Femur (tissue), 1 donor: Measurements from ENCODE around the gene TMEM150A.
"Not testable (repeated sequence)": the region's sequence is repeated elsewhere in the genome, so short reads cannot be mapped to it uniquely, and the experiment has no call there.

ENCODE experiments used
- DNase-seq: peaks from one replicate; pipeline ENCODE4 v3.0.0-alpha.2; 2017

Gene TMEM150A, protein sequence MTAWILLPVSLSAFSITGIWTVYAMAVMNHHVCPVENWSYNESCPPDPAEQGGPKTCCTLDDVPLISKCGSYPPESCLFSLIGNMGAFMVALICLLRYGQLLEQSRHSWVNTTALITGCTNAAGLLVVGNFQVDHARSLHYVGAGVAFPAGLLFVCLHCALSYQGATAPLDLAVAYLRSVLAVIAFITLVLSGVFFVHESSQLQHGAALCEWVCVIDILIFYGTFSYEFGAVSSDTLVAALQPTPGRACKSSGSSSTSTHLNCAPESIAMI

GRCh38 chr2:85602476-85603234 is at the start of gene TMEM150A:
Gene TMEM150A, minus strand, starts transcription at chr2:85602698. Its CDS starts 750 bp downstream, at chr2:85601948.
- peak; percentile 94 for DNase-seq

DNA sequence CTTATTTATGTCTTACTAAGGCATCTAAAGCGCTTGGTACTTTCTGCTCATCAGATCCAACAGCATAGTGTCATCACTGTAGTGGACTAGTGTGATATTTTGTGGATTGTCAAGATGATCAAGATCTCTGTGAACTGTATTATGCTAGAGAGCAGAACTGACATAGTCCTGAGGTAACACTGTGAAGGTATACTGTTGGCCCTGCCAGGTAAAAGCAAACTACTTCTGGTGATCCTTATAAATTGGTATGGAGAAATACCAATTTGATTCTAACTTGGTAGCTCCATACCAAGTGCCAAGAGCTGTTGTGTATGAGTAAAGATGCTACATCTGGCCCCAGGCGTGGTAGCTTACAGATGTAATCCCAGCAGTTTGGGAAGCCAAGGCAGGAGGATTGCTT is 49.6 kb upstream of the TMEM150A start:
- DNase-seq = no peak

- DNase-seq = no peak
Observed at GRCh38 chr2:85651097-85651496, 48.6 kb upstream of the TMEM150A start.

GRCh38 chr2:85650456-85650855 is 48.0 kb upstream of the TMEM150A start:
- DNase-seq = no peak

DNA sequence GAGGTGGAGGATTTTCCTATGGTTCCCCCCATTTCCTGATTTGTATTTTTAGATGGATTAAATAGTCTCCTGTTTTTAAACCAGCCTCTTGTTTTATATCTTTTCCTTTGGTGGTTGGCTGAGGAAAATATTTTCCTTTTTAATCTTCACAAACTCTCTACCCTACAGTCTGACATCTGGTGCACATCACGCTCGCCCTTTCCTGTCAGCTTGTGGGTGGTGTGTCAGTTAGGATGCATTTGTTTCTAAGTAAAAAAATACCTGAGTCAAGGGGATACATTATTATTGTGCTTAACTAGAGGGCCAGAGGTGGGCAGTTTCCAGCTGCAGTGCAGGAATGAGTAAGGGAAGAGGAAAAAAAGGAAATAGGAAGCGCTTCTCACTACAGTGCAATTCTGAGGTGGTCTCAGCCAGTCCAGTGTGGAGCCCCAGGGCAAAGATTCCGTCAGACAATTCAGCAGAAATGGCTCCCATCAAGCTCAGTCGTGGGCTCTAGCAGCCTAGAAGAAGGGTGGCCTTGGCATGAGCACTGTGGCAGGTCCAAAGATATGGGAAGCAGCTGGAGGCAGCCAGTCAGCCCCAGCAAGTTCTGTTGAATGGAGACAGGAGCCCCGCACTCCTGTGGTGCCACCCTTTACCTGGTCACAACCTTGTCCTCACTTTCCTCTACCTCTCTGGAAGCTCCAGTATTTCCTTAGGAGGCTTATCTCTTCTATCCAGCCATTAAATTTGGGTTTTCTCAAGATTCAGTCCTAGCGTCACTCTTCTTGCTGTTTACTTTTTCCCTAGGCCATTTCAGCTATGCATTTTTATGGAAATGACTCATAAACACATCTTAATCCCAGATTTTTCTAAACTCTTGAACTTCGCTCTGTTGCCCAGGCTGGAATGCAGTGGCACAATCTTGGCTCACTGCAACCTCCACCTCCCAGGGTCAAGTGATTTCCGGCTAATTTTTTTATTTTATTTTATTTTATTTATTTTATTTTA is 47.0 kb upstream of the TMEM150A start:
- no peak for DNase-seq

DNA sequence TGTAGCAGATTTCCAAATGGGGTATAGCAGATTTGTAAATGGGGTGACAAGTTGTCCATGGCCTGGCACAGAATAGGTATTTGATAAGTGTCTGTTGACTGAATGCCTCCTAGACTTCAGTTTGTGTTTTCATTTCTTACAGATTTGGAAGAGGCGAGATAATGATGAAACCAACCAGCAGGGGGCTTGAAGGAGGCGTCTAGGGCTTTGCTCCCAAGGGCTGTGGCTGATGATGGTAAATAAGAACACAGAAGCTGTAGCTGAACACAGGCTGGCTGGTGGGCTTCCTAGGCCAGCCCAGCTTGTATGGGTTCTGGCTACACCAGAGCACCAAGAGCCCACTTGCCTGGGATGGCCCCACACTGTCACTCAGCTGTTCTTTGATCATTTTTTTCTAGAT is 46.1 kb upstream of the TMEM150A start:
- no peak for DNase-seq

- no peak for DNase-seq
Observed at GRCh38 chr2:85647823-85648526, 45.5 kb upstream of the TMEM150A start.

GRCh38 chr2:85646166-85646565 is 43.7 kb upstream of the TMEM150A start:
- DNase-seq = no peak

- no peak for DNase-seq
Observed at GRCh38 chr2:85644909-85645308, 42.4 kb upstream of the TMEM150A start.

DNA sequence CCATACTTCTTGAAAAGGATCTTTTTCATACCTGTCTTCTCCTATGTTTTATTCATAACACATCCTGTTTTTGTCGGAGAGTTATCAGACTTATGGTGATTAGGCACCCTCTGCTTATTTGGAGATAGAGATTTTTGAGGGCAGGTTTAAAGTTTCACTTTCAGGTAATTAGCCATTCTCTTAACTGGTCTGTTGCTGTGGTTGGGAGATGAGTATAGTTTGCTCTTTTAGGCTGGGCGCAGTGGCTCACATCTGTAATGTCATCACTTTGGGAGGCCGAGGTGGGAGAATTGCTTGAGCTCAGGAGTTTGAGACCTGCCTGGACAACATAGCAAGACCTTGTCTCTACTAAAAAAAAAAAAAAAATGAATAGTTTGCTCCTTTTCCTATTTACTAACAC is 40.2 kb upstream of the TMEM150A start:
- no peak for DNase-seq

GRCh38 chr2:85635636-85636035 is 33.1 kb upstream of the TMEM150A start:
- DNase-seq = no peak

GRCh38 chr2:85635011-85635410 is 32.5 kb upstream of the TMEM150A start:
- DNase-seq = no peak

GRCh38 chr2:85631316-85631715 is 28.8 kb upstream of the TMEM150A start:
- no peak for DNase-seq

DNA sequence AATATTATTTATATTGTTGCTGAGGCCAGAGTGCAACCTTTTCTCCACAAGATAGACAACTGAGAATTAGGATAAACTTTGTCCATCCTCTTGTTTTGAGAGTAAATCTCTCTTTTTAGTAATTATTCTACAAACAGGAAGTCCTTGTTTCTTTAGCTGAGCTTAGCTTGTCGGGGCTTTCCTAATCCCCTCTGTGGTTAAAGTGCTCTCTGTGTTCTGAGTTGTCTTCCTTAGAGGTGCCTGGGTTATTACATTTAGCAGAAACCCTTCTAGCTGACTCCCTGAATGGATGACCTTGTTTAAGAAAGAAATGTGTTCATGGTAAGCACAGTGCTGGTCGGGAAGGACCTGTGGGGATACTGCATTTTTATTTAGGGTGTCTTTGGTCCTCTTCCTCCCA is 26.2 kb upstream of the TMEM150A start:
- DNase-seq = no peak

DNA sequence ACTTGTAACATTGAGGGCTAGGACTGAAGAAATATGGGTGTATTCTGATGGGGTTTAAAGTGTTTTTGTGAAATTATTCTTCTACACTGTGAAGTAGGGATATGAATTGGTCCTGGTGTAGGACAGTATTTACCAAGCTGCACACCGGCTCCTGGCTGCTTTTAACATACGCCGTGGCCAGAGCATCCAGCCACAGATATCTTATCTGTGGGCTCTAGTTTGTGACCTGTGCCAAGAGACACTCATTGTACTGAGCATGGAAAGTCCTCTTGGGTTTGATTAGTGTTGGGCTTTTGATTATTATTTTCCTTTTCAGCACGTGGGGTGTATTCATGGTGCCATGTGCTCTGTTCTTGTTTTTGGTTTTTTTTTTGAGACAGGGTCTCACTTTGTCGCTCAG is 21.5 kb upstream of the TMEM150A start:
- DNase-seq = no peak

- no peak for DNase-seq
Observed at GRCh38 chr2:85621338-85621737, 18.8 kb upstream of the TMEM150A start.

- DNase-seq = no peak
Observed at GRCh38 chr2:85619617-85620016, 17.1 kb upstream of the TMEM150A start.

GRCh38 chr2:85617723-85618122 is 15.2 kb upstream of the TMEM150A start:
- not testable (repeated sequence) for DNase-seq

GRCh38 chr2:85615413-85615728 is 12.9 kb upstream of the TMEM150A start:
- no peak for DNase-seq

DNA sequence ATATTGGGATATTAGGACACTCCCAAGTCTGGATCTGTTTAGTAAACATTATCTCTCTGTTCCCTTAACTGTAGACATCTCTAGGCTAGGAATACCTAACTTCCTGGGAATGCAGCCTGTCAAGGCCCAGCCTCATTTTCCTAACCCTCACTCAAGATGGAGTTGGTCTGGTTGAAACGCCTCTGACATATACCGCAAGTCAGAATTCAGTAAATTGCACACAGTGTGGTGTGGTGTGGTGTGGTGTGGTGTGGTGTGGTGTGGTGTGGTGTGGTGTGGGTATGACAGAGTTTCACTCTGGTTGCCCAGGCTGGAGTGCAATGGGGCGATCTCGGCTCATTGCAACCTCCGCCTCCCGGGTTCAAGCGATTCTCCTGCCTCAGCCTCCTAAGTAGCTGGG is 12.3 kb upstream of the TMEM150A start:
- not testable (repeated sequence) for DNase-seq

DNA sequence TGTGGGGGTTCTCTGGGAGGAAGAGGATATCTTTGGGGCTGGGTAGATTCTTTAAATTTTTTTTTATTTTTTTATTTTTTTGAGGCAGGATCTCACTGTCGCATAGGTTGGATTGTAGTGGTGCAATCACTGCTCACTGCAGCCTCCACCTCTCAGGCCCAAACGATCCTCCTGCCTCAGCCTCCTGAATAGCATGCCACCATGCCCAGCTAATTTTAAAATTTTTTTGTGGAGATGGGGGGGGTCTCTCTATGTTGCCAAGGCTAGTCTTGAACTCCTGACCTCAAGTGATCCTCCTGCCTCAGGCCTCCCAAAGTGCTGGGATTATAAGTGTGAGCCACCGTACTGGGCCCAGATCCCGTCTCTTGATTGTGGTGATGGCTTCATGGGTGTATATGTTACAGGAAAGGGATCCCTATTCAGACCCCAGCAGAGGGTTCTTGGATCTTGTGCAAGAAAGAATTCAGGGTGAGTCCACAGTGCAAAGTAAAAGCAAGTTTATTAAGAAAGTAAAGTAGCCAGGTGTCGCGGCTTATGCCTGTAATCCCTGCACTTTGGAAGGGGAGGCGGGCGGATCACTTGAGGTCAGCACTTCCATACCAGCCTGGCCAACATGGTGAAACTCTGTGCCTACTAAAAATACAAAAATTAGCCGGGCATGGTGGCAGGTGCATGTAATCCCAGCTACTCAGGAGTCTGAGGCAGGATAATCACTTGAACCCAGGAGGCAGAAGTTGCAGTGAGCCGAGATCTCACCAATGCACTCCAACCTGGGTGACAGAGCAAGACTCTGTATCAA is 11.4 kb upstream of the TMEM150A start:
- no peak for DNase-seq
